Uterus (tissue), 2 donors: Measurements from ENCODE around the gene UBR7.

ENCODE experiments used
- CTCF ChIP-seq, 4 experiments: fragments of 200-600 bp in 2 of 4; fragments of 450-650 bp in 2 of 4; sonication (generic) in 2 of 4; IDR thresholded peaks; one replicate each; pipeline ENCODE4 v1.5.1; 2016 to 2019; ENCODE audit warnings: antibody characterized with exemption in 4 of 4, mild to moderate bottlenecking in 2 of 4, moderate library complexity in 1 of 4
- POLR2A ChIP-seq, 2 donors: fragments of 450-650 bp; IDR thresholded peaks; one replicate each; pipeline ENCODE4 v1.6.1; 2016; ENCODE audit warnings: antibody characterized with exemption in 2 of 2, mild to moderate bottlenecking in 1 of 2, moderate library complexity in 1 of 2

- TF ChIP-seq CTCF (IDR thresholded peaks at IDR 0.05) = no peak
- no peak for TF ChIP-seq POLR2A (IDR thresholded peaks at IDR 0.05)
These were observed 21.5 kb downstream of the UBR7 start for GRCh38 chr14:93228550-93228949.
